ENCODE results near the gene AKT1S1.

Gene AKT1S1

DNA sequence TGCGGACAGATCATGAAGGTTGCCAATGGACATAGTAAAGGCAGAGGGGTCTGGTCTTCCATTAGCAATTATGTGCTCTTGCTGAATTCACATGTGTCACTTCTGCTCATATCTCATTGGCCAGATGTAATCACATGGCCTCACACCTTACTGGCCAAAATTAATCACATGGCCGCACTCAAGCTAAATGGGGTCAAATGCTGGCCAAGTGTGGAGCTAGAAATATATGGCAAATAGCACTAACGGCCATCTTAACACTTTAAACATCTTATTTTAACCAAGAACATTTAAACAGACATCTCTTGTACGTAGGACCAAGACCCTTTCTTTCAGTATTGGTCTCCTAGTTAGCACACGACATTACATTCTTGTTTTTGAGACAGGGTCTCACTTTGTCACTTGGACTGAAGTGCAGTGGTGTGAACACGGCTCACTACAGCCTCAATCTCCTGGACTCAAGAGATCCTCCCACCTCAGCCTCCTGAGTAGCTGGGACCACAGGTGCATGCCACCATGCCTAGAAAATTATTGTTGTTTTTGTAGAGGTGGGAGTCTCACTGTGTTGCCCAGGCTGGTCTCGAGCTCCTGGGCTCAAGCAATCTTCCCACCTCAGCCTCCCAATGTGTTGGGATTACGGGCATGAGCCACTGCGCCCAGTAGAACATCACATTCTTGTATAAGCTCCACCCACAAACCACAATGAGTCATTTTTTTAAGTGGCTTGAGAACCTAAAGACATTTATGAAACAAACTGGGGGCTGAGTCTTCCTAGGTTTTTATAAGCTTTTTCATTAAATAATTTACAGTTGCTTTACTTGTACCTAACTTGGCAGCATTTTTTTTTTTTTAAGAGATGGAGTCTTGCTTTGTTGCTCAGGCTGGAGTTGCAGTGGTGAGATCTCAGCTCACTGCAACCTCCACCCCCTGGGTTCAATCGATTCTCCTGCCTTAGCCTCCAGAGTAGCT lies 29.1 kb downstream of the AKT1S1 start:
- no peak for TF ChIP-seq TAF1 (IDR thresholded peaks at IDR 0.05; ENCODE audit: borderline replicate concordance, insufficient read depth, low read length)
- TF ChIP-seq FOXP2 (optimal IDR thresholded peaks at IDR 0.05; ENCODE audit: borderline replicate concordance, extremely low read depth, extremely low read length, insufficient read depth) = no peak
- TF ChIP-seq SIN3A (IDR thresholded peaks at IDR 0.05; ENCODE audit: borderline replicate concordance, insufficient read depth, low read length) = no peak
- no peak for TF ChIP-seq POLR2AphosphoS5 (IDR thresholded peaks at IDR 0.05; ENCODE audit: low read depth, low read length)
- TF ChIP-seq, protein P1, sequence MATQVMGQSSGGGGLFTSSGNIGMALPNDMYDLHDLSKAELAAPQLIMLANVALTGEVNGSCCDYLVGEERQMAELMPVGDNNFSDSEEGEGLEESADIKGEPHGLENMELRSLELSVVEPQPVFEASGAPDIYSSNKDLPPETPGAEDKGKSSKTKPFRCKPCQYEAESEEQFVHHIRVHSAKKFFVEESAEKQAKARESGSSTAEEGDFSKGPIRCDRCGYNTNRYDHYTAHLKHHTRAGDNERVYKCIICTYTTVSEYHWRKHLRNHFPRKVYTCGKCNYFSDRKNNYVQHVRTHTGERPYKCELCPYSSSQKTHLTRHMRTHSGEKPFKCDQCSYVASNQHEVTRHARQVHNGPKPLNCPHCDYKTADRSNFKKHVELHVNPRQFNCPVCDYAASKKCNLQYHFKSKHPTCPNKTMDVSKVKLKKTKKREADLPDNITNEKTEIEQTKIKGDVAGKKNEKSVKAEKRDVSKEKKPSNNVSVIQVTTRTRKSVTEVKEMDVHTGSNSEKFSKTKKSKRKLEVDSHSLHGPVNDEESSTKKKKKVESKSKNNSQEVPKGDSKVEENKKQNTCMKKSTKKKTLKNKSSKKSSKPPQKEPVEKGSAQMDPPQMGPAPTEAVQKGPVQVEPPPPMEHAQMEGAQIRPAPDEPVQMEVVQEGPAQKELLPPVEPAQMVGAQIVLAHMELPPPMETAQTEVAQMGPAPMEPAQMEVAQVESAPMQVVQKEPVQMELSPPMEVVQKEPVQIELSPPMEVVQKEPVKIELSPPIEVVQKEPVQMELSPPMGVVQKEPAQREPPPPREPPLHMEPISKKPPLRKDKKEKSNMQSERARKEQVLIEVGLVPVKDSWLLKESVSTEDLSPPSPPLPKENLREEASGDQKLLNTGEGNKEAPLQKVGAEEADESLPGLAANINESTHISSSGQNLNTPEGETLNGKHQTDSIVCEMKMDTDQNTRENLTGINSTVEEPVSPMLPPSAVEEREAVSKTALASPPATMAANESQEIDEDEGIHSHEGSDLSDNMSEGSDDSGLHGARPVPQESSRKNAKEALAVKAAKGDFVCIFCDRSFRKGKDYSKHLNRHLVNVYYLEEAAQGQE (IDR thresholded peaks at IDR 0.05; ENCODE audit: insufficient read depth in 1 of 2, low read depth in 2 of 2, low read length in 2 of 2) = no peak

DNA sequence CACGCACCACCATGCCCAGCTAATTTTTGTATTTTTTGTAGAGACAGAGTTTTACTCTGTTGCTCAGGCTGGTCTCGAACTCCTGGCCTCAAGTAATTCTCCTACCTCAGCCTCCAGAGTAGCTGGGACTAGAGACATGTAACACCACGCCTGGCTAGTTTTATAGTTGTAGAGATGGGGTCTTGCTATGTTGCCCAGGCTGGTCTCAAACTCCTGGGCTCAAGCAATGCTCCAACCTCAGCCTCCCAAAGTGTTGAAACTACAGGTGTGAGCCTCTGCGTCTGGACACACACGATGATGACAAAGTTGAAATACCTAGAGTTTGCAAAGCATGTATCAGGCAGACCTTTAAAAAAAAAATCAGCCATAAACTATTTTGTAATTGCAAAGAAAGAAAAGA lies 30.7 kb downstream of the AKT1S1 start:
- TF ChIP-seq SIN3A (IDR thresholded peaks at IDR 0.05; ENCODE audit: borderline replicate concordance, insufficient read depth, low read length) = no peak
- TF ChIP-seq FOXP2 (optimal IDR thresholded peaks at IDR 0.05; ENCODE audit: borderline replicate concordance, extremely low read depth, extremely low read length, insufficient read depth) = no peak

DNA sequence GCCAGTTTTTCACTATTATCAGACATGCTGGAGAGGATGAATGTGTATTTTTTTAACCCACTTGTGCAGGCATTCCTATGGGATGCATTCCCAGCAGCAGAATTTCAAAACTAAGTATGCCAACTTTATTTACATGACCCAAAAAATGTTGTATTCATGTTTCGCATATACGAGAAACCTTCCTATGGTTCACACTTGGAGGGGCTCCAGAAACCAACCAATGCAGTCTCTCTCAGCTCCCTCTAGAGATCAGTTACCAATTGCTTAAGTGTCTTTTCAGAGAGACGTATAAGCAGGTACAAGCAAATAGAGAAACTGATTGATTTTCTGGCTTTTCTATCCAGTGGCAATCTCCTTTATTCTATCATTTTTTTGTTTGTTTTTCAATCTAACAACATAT lies 31.7 kb downstream of the AKT1S1 start:
- TF ChIP-seq TAF1 (IDR thresholded peaks at IDR 0.05; ENCODE audit: borderline replicate concordance, insufficient read depth, low read length) = no peak
- TF ChIP-seq, protein P1 (IDR thresholded peaks at IDR 0.05; ENCODE audit: insufficient read depth in 1 of 2, low read depth in 2 of 2, low read length in 2 of 2) = no peak
- TF ChIP-seq POLR2AphosphoS5 (IDR thresholded peaks at IDR 0.05; ENCODE audit: low read depth, low read length) = no peak
- TF ChIP-seq FOXP2 (optimal IDR thresholded peaks at IDR 0.05; ENCODE audit: borderline replicate concordance, extremely low read depth, extremely low read length, insufficient read depth) = no peak
- TF ChIP-seq SIN3A (IDR thresholded peaks at IDR 0.05; ENCODE audit: borderline replicate concordance, insufficient read depth, low read length) = no peak

DNA sequence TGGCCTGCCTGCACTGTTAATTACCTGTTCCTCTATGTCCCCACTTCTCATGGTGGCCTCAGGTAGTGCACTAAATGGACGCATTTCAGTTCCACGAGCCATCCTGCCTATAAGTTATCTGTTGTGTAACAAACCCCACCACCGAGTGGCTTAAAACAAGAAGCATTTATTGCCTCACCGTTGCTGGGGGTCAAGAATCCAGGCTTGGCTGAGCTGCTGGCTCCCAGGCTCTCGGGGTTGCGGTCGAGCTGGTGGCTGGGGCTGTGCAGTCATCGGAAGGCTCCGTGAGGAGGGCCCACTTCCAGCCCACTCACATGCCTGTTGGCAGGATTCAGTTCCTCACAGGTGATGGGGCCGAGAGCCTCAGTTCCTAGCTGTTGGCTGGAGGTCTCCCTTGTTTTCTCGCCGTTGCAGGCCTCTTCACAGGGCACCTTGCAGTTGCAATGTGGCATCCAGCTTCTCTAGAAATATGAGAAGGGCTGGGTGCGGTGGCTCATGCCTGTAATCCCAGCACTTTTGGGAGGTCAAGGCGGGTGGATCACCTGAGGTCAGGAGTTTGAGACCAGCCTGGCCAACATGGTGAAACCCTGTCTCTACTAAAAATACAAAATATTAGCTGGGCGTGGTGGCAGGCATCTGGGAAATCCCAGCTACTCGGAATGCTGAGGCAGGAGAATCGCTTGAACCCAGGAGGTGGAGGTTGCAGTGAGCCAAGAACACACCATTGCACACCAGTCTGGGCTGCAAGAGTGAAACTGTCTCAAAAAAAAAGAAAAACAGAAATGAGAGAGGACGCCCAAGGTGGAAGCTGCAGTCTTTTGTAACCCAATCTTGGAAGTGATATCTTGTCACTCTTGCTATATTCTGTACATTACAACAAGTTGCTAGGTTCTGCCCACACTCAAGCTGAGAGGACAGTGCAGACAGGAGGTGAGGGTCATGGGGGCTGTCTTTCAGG lies 32.7 kb downstream of the AKT1S1 start:
- TF ChIP-seq POLR2AphosphoS5 (IDR thresholded peaks at IDR 0.05; ENCODE audit: low read depth, low read length) (no peak), SIN3A (IDR thresholded peaks at IDR 0.05; ENCODE audit: borderline replicate concordance, insufficient read depth, low read length) (no peak), FOXP2 (optimal IDR thresholded peaks at IDR 0.05; ENCODE audit: borderline replicate concordance, extremely low read depth, extremely low read length, insufficient read depth) (no peak), TAF1 (IDR thresholded peaks at IDR 0.05; ENCODE audit: borderline replicate concordance, insufficient read depth, low read length) (no peak)
- TF ChIP-seq, protein P1 (IDR thresholded peaks at IDR 0.05; ENCODE audit: insufficient read depth in 1 of 2, low read depth in 2 of 2, low read length in 2 of 2) = no peak

DNA sequence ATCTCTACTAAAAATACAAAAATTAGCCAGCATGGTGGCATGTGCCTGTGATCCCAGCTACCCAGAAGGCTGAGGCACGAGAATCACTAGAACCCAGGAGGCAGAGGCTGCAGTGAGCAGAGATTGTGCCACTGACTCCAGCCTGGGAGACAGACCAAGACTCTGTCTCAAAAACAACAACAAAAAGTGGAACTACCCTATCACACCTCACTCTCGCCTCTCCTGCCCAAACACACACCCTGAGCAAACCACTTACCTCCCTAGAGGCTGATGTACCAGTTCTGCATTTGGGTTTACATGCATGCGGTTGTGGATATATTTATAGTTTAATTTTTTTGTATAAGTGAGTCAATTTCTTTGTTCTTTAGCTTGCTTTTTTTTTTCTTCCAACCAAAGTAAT lies 33.9 kb downstream of the AKT1S1 start:
- TF ChIP-seq FOXP2 (optimal IDR thresholded peaks at IDR 0.05; ENCODE audit: borderline replicate concordance, extremely low read depth, extremely low read length, insufficient read depth) (no peak), TAF1 (IDR thresholded peaks at IDR 0.05; ENCODE audit: borderline replicate concordance, insufficient read depth, low read length) (no peak), POLR2AphosphoS5 (IDR thresholded peaks at IDR 0.05; ENCODE audit: low read depth, low read length) (no peak), SIN3A (IDR thresholded peaks at IDR 0.05; ENCODE audit: borderline replicate concordance, insufficient read depth, low read length) (no peak)
- TF ChIP-seq, protein P1 (IDR thresholded peaks at IDR 0.05; ENCODE audit: insufficient read depth in 1 of 2, low read depth in 2 of 2, low read length in 2 of 2) = no peak

Data from PFSK-1 (cell line).